ENCODE measurements around the gene KLK7.

Gene KLK7

GRCh38 chr19:50982186-50982585 is 1.5 kb downstream of the KLK7 start:
- Histone ChIP-seq H3K27ac (ENCODE audit: low read depth, low read length) (no peak overlapping the region), H3K4me1 (ENCODE audit: control insufficient read depth, low read depth, low read length) (no peaks in the 10 kb centered on the region), H3K23ac (ENCODE audit: low read length) (no peak overlapping the region), H2BK120ac (ENCODE audit: low read depth, low read length) (no peak overlapping the region), H3K79me1 (ENCODE audit: low read length) (no peaks in the 10 kb centered on the region), H3K9ac (ENCODE audit: low read length) (no peak overlapping the region), H3K56ac (ENCODE audit: low read length) (no peak overlapping the region), H2BK15ac (replicated peaks; ENCODE audit: low read depth) (no peak overlapping the region), H3K4ac (ENCODE audit: low read depth, low read length) (no peak overlapping the region), H3K4me3 (ENCODE audit: low read length) (no peak overlapping the region), H2AK5ac (ENCODE audit: low read length) (no peak overlapping the region), H4K8ac (ENCODE audit: low read depth, low read length) (no peak overlapping the region), H2BK5ac (ENCODE audit: low read length) (no peak overlapping the region), H3K27me3 (ENCODE audit: insufficient read depth, low read length, poor library complexity) (no peaks in the 10 kb centered on the region), H4K5ac (ENCODE audit: low read length) (no peak overlapping the region), H3K79me2 (ENCODE audit: control insufficient read depth, insufficient read depth, low read length) (no peaks in the 10 kb centered on the region), H3K18ac (ENCODE audit: low read length) (no peak overlapping the region), H3K4me2 (ENCODE audit: low read length) (no peak overlapping the region), H3K36me3 (ENCODE audit: control insufficient read depth, insufficient read depth, low read length) (no peaks in the 10 kb centered on the region)
- DNase-seq, result no peak
- WGBS (ENCODE audit: extremely low coverage, insufficient coverage, low lambda C conversion rate), result no CpG with 5 or more reads among the region's 4 CpGs

- no peak overlapping the region for H2AK5ac ChIP-seq (ENCODE audit: low read length)
- no peak overlapping the region for H2BK120ac ChIP-seq (ENCODE audit: low read depth, low read length)
- H3K4me2 ChIP-seq (ENCODE audit: low read length), result no peak overlapping the region
- no peak overlapping the region for H4K8ac ChIP-seq (ENCODE audit: low read depth, low read length)
- H3K36me3 ChIP-seq (ENCODE audit: control insufficient read depth, insufficient read depth, low read length), result no peaks in the 10 kb centered on the region
- H3K9ac ChIP-seq (ENCODE audit: low read length), result no peak overlapping the region
- no CpG with 5 or more reads among the region's 11 CpGs for WGBS (ENCODE audit: extremely low coverage, insufficient coverage, low lambda C conversion rate)
- no peak overlapping the region for H2BK5ac ChIP-seq (ENCODE audit: low read length)
- no peak overlapping the region for H3K18ac ChIP-seq (ENCODE audit: low read length)
- no peaks in the 10 kb centered on the region for H3K27me3 ChIP-seq (ENCODE audit: insufficient read depth, low read length, poor library complexity)
- H3K4me1 ChIP-seq (ENCODE audit: control insufficient read depth, low read depth, low read length), result no peaks in the 10 kb centered on the region
- H4K5ac ChIP-seq (ENCODE audit: low read length), result no peak overlapping the region
- H3K23ac ChIP-seq (ENCODE audit: low read length), result no peak overlapping the region
- no peaks in the 10 kb centered on the region for H3K79me1 ChIP-seq (ENCODE audit: low read length)
- H3K56ac ChIP-seq (ENCODE audit: low read length), result no peak overlapping the region
- no peak overlapping the region for H2BK15ac ChIP-seq (replicated peaks; ENCODE audit: low read depth)
- H3K4ac ChIP-seq (ENCODE audit: low read depth, low read length), result no peak overlapping the region
- no peak for DNase-seq
- no peak overlapping the region for H3K27ac ChIP-seq (ENCODE audit: low read depth, low read length)
- H3K4me3 ChIP-seq (ENCODE audit: low read length), result no peak overlapping the region
- no peaks in the 10 kb centered on the region for H3K79me2 ChIP-seq (ENCODE audit: control insufficient read depth, insufficient read depth, low read length)
Observed at GRCh38 chr19:50981587-50982146, 2.0 kb downstream of the KLK7 start.

GRCh38 chr19:50980208-50980607 is 3.5 kb downstream of the KLK7 start:
- H3K23ac ChIP-seq (ENCODE audit: low read length), result no peak overlapping the region
- no peak overlapping the region for H3K4me2 ChIP-seq (ENCODE audit: low read length)
- H4K5ac ChIP-seq (ENCODE audit: low read length), result no peak overlapping the region
- no peak overlapping the region for H2BK15ac ChIP-seq (replicated peaks; ENCODE audit: low read depth)
- H3K27ac ChIP-seq (ENCODE audit: low read depth, low read length), result no peak overlapping the region
- no peaks in the 10 kb centered on the region for H3K36me3 ChIP-seq (ENCODE audit: control insufficient read depth, insufficient read depth, low read length)
- no peak overlapping the region for H3K9ac ChIP-seq (ENCODE audit: low read length)
- no peak overlapping the region for H3K18ac ChIP-seq (ENCODE audit: low read length)
- no peak overlapping the region for H4K8ac ChIP-seq (ENCODE audit: low read depth, low read length)
- no peak overlapping the region for H2BK5ac ChIP-seq (ENCODE audit: low read length)
- H3K4me3 ChIP-seq (ENCODE audit: low read length), result no peak overlapping the region
- H3K79me2 ChIP-seq (ENCODE audit: control insufficient read depth, insufficient read depth, low read length), result no peaks in the 10 kb centered on the region
- DNase-seq, result peak; percentile 31
- no peak overlapping the region for H3K4ac ChIP-seq (ENCODE audit: low read depth, low read length)
- no peak overlapping the region for H2BK120ac ChIP-seq (ENCODE audit: low read depth, low read length)
- no peaks in the 10 kb centered on the region for H3K79me1 ChIP-seq (ENCODE audit: low read length)
- no peaks in the 10 kb centered on the region for H3K4me1 ChIP-seq (ENCODE audit: control insufficient read depth, low read depth, low read length)
- WGBS (ENCODE audit: extremely low coverage, insufficient coverage, low lambda C conversion rate), result no CpG with 5 or more reads among the region's 13 CpGs
- no peak overlapping the region for H3K56ac ChIP-seq (ENCODE audit: low read length)
- H3K27me3 ChIP-seq (ENCODE audit: insufficient read depth, low read length, poor library complexity), result no peaks in the 10 kb centered on the region
- H2AK5ac ChIP-seq (ENCODE audit: low read length), result no peak overlapping the region

GRCh38 chr19:50979758-50980157 is 4.0 kb downstream of the KLK7 start:
- Histone ChIP-seq H3K9ac (ENCODE audit: low read length) (no peak overlapping the region), H3K56ac (ENCODE audit: low read length) (no peak overlapping the region), H4K8ac (ENCODE audit: low read depth, low read length) (no peak overlapping the region), H3K4me2 (ENCODE audit: low read length) (no peak overlapping the region), H3K79me1 (ENCODE audit: low read length) (no peaks in the 10 kb centered on the region), H3K27me3 (ENCODE audit: insufficient read depth, low read length, poor library complexity) (no peaks in the 10 kb centered on the region), H3K18ac (ENCODE audit: low read length) (no peak overlapping the region), H2BK120ac (ENCODE audit: low read depth, low read length) (no peak overlapping the region), H2AK5ac (ENCODE audit: low read length) (no peak overlapping the region), H3K4me3 (ENCODE audit: low read length) (no peak overlapping the region), H2BK5ac (ENCODE audit: low read length) (no peak overlapping the region), H3K23ac (ENCODE audit: low read length) (no peak overlapping the region), H4K5ac (ENCODE audit: low read length) (no peak overlapping the region), H3K36me3 (ENCODE audit: control insufficient read depth, insufficient read depth, low read length) (no peaks in the 10 kb centered on the region), H2BK15ac (replicated peaks; ENCODE audit: low read depth) (no peak overlapping the region), H3K4ac (ENCODE audit: low read depth, low read length) (no peak overlapping the region), H3K27ac (ENCODE audit: low read depth, low read length) (no peak overlapping the region), H3K79me2 (ENCODE audit: control insufficient read depth, insufficient read depth, low read length) (no peaks in the 10 kb centered on the region), H3K4me1 (ENCODE audit: control insufficient read depth, low read depth, low read length) (no peaks in the 10 kb centered on the region)
- DNase-seq, result peak; percentile 18
- WGBS (ENCODE audit: extremely low coverage, insufficient coverage, low lambda C conversion rate), result no CpG with 5 or more reads among the region's 8 CpGs

GRCh38 chr19:50978772-50979390 is 4.8 kb downstream of the KLK7 start:
- Histone ChIP-seq H2BK15ac (replicated peaks; ENCODE audit: low read depth) (no peak overlapping the region), H3K4me2 (ENCODE audit: low read length) (no peak overlapping the region), H3K23ac (ENCODE audit: low read length) (no peak overlapping the region), H2BK120ac (ENCODE audit: low read depth, low read length) (no peak overlapping the region), H3K18ac (ENCODE audit: low read length) (no peak overlapping the region), H3K56ac (ENCODE audit: low read length) (no peak overlapping the region), H4K5ac (ENCODE audit: low read length) (no peak overlapping the region), H4K8ac (ENCODE audit: low read depth, low read length) (no peak overlapping the region), H3K4me1 (ENCODE audit: control insufficient read depth, low read depth, low read length) (no peaks in the 10 kb centered on the region), H3K27me3 (ENCODE audit: insufficient read depth, low read length, poor library complexity) (no peaks in the 10 kb centered on the region), H3K9ac (ENCODE audit: low read length) (no peak overlapping the region), H3K4me3 (ENCODE audit: low read length) (no peak overlapping the region), H3K79me2 (ENCODE audit: control insufficient read depth, insufficient read depth, low read length) (no peaks in the 10 kb centered on the region), H3K79me1 (ENCODE audit: low read length) (no peaks in the 10 kb centered on the region), H2BK5ac (ENCODE audit: low read length) (no peak overlapping the region), H3K36me3 (ENCODE audit: control insufficient read depth, insufficient read depth, low read length) (no peaks in the 10 kb centered on the region), H3K4ac (ENCODE audit: low read depth, low read length) (no peak overlapping the region), H3K27ac (ENCODE audit: low read depth, low read length) (no peak overlapping the region), H2AK5ac (ENCODE audit: low read length) (no peak overlapping the region)
- WGBS (ENCODE audit: extremely low coverage, insufficient coverage, low lambda C conversion rate), result no CpG with 5 or more reads among the region's 5 CpGs
- DNase-seq, result no peak

- H3K36me3 ChIP-seq (ENCODE audit: control insufficient read depth, insufficient read depth, low read length), result no peaks in the 10 kb centered on the region
- no peak overlapping the region for H2AK5ac ChIP-seq (ENCODE audit: low read length)
- H3K56ac ChIP-seq (ENCODE audit: low read length), result no peak overlapping the region
- no peak overlapping the region for H2BK15ac ChIP-seq (replicated peaks; ENCODE audit: low read depth)
- no peaks in the 10 kb centered on the region for H3K79me1 ChIP-seq (ENCODE audit: low read length)
- H3K4me3 ChIP-seq (ENCODE audit: low read length), result no peak overlapping the region
- H3K4me2 ChIP-seq (ENCODE audit: low read length), result no peak overlapping the region
- WGBS (ENCODE audit: extremely low coverage, insufficient coverage, low lambda C conversion rate), result no CpG with 5 or more reads among the region's 4 CpGs
- no peaks in the 10 kb centered on the region for H3K4me1 ChIP-seq (ENCODE audit: control insufficient read depth, low read depth, low read length)
- no peak overlapping the region for H3K23ac ChIP-seq (ENCODE audit: low read length)
- no peak overlapping the region for H3K4ac ChIP-seq (ENCODE audit: low read depth, low read length)
- no peak overlapping the region for H4K8ac ChIP-seq (ENCODE audit: low read depth, low read length)
- no peak overlapping the region for H3K9ac ChIP-seq (ENCODE audit: low read length)
- no peak overlapping the region for H4K5ac ChIP-seq (ENCODE audit: low read length)
- no peaks in the 10 kb centered on the region for H3K79me2 ChIP-seq (ENCODE audit: control insufficient read depth, insufficient read depth, low read length)
- no peak overlapping the region for H3K27ac ChIP-seq (ENCODE audit: low read depth, low read length)
- H2BK120ac ChIP-seq (ENCODE audit: low read depth, low read length), result no peak overlapping the region
- DNase-seq, result peak; percentile 18
- no peak overlapping the region for H3K18ac ChIP-seq (ENCODE audit: low read length)
- no peaks in the 10 kb centered on the region for H3K27me3 ChIP-seq (ENCODE audit: insufficient read depth, low read length, poor library complexity)
- no peak overlapping the region for H2BK5ac ChIP-seq (ENCODE audit: low read length)
Observed at GRCh38 chr19:50977626-50978025, 6.1 kb downstream of the KLK7 start.
